HG03045 (cell line): ENCODE data around the gene POMT1.
"Not testable (repeated sequence)": the region's sequence is repeated elsewhere in the genome, so short reads cannot be mapped to it uniquely, and the experiment has no call there.

Experiments used
- ATAC-seq: cut with Tn5 transposase; IDR thresholded peaks from one replicate; pipeline ENCODE4 v1.9.1; 2021; ENCODE audit warnings: mild to moderate bottlenecking, moderate library complexity; ENCODE audit not compliant: unreplicated experiment

The POMT1 gene, protein sequence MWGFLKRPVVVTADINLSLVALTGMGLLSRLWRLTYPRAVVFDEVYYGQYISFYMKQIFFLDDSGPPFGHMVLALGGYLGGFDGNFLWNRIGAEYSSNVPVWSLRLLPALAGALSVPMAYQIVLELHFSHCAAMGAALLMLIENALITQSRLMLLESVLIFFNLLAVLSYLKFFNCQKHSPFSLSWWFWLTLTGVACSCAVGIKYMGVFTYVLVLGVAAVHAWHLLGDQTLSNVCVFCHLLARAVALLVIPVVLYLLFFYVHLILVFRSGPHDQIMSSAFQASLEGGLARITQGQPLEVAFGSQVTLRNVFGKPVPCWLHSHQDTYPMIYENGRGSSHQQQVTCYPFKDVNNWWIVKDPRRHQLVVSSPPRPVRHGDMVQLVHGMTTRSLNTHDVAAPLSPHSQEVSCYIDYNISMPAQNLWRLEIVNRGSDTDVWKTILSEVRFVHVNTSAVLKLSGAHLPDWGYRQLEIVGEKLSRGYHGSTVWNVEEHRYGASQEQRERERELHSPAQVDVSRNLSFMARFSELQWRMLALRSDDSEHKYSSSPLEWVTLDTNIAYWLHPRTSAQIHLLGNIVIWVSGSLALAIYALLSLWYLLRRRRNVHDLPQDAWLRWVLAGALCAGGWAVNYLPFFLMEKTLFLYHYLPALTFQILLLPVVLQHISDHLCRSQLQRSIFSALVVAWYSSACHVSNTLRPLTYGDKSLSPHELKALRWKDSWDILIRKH

GRCh38 chr9:131502781-131503625 is at the start of gene POMT1:
Gene POMT1, plus strand, starts transcription at chr9:131502918. Its CDS starts 1,301 bp downstream, at chr9:131504219.
- peak; percentile 82 for ATAC-seq

- ATAC-seq: no peak
Observed at GRCh38 chr9:131454028-131454427, 48.7 kb upstream of the POMT1 start.

DNA sequence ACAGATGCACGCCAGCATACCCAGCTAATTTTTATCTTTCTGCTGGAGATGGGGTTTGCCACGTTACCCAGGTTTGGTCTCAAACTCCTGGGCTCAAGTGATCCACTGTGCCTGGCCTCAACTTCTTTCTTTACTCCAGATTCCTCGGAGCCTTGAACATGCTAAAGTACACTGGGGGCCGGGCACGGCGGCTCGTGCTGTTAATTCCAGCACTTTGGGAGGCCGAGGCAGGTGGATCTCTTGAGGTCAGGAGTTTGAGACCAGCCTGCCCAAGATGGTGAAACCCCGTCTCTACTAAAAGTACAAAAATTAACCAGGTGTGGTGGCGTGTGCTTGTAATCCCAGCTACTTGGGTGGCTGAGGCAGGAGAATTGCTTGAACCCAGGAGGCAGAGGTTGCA is 47.1 kb upstream of the POMT1 start:
- ATAC-seq: not testable (repeated sequence)

- no peak for ATAC-seq
Observed at GRCh38 chr9:131457746-131458145, 45.0 kb upstream of the POMT1 start.

GRCh38 chr9:131459056-131459455 is 43.7 kb upstream of the POMT1 start:
- no peak for ATAC-seq

DNA sequence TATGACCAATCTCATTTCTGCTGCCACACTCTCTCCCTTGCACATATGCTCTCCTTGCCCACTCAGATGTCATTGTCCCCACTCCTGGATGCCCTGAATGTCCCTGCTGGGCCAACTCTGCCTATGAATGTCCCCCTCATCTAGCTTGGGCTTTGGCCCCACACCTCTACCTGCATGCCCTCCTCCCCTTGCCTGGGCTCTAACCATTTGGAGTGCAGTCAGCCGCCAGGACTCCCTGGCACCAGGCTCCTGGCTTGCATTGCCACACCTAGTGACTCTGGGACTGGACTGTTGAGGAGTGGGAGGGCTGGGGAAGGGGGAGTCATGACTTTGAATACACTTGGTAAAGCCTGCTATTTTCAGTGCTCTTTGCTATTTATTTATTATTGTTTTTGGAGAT is 41.6 kb upstream of the POMT1 start:
- ATAC-seq: no peak

GRCh38 chr9:131464354-131465000 is 38.2 kb upstream of the POMT1 start:
- no peak for ATAC-seq

GRCh38 chr9:131465401-131465800 is 37.3 kb upstream of the POMT1 start:
- no peak for ATAC-seq

DNA sequence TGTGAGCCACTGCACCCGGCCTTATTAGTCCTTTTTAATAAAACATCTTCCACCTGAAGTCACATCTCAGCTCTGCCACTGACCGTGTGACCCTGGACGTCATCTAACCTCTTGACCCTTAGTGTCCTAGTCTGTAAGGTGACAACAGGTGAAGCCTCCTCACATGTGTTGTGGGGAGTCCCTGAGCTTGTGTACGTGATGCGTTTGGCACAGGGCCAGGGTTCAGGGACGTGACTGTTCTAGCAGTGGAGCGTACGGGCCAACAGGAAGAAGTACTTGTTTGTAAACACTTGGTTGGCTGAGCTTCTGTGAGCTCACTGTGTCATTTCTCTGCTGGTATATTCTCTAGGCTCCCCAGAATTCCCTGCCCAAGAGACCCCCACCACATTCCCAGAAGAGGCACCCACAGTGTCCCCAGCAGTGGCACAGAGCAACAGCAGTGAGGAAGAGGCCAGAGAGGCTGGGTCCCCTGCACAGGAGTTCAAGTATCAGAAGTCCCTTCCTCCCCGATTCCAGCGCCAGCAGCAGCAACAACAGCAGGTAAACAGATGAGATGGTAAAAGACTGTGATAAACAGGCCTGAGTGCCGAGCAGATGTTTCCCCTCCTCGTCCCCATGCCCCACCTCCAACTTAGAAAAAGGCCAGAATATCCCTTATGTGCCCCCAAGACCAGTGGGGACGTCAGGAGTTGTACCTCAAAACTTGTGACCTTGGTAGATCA is 35.3 kb upstream of the POMT1 start:
- no peak for ATAC-seq

DNA sequence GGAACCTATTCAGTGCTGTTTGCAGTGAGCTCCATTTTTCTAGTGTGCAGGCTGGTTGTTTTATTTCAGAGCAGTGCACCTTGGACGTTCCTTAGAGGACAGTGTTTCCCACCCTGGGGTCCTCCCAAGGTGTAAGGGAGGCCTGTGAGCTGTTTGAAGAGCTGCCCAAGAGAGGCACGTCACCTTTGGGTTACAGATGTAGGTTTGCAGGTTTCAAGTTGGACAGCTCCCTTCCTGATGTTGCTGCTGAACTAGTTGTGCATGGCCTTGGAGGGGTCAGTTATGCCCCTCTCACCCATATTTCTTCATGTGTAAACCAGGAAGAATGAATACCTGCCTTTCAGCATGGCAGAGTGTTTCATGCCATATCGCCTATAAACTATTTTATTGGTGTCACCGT is 34.7 kb upstream of the POMT1 start:
- ATAC-seq: no peak

DNA sequence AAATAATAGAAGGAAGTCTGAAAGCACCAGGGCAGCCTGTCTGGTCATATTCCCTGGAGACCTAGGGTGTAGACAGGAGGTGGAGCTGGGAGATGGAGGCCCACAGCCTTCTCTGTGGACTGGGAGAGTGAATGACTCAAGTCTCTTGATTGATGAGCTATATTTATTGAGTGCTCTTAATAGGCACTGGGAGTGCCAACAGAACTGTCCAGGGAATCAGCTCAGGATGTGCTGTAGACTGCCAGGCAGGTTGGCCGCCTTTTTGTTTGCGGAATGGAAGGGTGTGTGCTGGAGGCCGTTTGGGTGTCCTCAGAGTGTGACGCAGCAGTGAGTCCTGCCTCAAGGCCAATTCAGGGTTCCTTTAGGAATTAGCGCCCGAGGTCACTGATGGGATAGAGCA is 33.4 kb upstream of the POMT1 start:
- ATAC-seq: no peak

- no peak for ATAC-seq
Observed at GRCh38 chr9:131469951-131470350, 32.8 kb upstream of the POMT1 start.

DNA sequence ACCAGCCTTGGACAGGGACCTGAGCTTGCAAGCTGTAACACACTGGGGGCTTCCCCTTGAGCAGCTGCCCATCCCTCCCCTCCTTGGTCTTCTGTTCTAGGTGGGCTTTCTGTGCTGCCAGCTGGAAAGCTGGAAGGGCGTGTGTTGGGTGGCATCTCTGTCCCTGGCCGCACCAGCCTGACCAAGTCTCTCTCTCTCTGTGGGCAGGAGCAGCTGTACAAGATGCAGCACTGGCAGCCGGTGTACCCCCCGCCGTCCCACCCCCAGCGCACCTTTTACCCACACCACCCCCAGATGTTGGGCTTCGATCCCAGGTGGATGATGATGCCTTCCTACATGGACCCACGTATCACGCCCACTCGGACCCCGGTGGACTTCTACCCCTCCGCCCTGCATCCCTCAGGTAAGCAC is 32.1 kb upstream of the POMT1 start:
- no peak for ATAC-seq

GRCh38 chr9:131472085-131472484 is 30.6 kb upstream of the POMT1 start:
- ATAC-seq: not testable (repeated sequence)

DNA sequence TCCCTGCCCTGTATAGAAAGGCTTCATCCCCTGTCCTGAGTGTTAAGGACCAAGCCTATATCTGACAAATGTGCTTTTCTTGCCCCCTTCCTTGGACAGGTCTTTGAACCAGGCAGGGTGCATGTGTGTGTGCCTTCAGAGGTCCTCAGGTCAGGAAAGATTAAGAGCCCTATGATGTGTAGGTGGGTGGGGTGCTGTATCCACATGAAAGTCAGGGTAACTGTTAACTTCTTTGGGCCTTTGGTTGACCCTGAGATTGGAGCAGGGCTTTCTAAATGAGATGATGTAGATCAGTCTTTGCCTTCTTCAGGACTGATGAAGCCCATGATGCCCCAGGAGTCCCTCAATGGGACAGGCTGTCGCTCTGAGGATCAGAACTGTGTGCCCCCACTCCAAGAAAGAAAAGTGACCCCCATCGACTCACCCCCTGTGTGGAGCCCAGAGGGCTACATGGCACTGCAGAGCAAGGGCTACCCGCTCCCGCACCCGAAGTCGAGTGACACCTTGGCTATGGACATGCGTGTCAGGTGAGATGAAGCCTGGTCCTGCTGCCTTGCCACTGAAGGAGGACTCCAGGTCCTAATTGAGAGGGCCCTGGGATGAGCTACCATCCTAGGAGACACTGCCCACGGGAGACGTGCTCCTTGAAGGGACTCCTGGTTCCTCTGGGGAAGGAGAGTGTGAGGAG is 29.4 kb upstream of the POMT1 start:
- no peak for ATAC-seq

GRCh38 chr9:131473891-131474290 is 28.8 kb upstream of the POMT1 start:
- no peak for ATAC-seq

DNA sequence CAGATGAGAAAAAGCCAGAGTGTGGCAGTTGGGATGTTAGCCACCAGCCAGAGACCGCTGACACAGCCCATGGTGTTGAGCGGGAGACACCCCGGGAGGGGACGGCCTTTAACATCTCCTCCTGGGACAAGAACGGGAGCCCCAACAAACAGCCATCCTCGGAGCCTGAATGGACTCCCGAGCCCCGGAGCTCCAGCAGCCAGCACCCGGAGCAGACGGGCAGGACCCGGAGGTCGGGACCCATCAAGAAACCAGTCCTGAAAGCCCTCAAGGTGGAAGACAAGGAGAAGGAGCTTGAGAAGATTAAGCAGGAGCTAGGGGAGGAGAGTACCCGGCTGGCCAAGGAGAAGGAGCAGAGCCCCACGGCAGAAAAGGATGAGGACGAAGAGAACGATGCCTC is 28.0 kb upstream of the POMT1 start:
- ATAC-seq: no peak

- ATAC-seq: no peak
Observed at GRCh38 chr9:131475111-131475955, 27.4 kb upstream of the POMT1 start.
